Neural cell (in vitro differentiated cells): Measurements from ENCODE around the gene DENND1A.

ENCODE experiments used
- CTCF ChIP-seq: fragments of 450-650 bp; IDR thresholded peaks from 2 replicates; pipeline ENCODE4 v1.5.1; 2014; ENCODE audit warnings: antibody characterized with exemption, mild to moderate bottlenecking, moderate library complexity; ENCODE audit not compliant: poor library complexity, severe bottlenecking
- EP300 ChIP-seq: fragments of 450-650 bp; conservative IDR thresholded peaks from 2 replicates; pipeline ENCODE4 v1.6.1; 2014; ENCODE audit warnings: antibody characterized with exemption, mild to moderate bottlenecking, moderate library complexity; ENCODE audit not compliant: poor library complexity, severe bottlenecking
- RAD21 ChIP-seq: fragments of 450-650 bp; conservative IDR thresholded peaks from 2 replicates; pipeline ENCODE4 v1.6.1; 2014; ENCODE audit warnings: antibody characterized with exemption, mild to moderate bottlenecking, moderate library complexity

DNA sequence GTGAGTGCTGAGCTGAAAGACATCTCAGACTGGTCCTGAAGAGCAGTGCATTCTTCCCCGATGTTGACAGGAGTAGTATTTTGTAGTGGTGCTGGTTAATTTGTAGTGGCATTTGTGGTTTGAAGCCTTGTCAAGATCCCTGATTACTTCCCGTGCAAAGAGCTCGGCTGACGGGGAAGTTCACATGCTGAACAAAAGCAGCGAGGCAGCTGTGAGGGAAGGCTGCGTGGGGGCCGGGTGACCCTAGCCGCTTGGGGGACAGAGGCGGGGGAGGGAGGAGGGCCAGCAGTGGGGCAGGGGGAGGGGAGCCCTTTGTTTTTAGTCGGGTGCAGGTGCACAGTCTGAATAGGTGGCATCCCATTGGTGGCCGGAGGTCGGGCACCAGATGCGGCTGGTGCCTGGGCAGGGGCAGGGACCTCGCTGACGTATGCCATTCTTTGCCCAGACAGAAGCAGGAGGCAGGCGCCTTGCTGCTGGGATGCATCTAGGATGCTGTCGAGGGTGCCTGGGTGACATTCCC, 509.3 kb downstream of the DENND1A start:
- peak; percentile 47 for TF ChIP-seq EP300
- TF ChIP-seq RAD21, result no peak
- TF ChIP-seq CTCF, result no peak
